H1 (cell line): ENCODE data around the gene PHRF1. TPM values are rescaled to one million over a fixed set of nuclear protein-coding genes. Genes with fewer than 3 reads are reported as not detected.

Experiments used
- BCL11A ChIP-seq, 2 experiments: IDR thresholded peaks; one replicate each; pipeline ENCODE4 v1.6.1; 2011; ENCODE audit warnings: low read depth in 2 of 2, low read length in 2 of 2, mild to moderate bottlenecking in 2 of 2
- CBX8 ChIP-seq: fragments of 300-800, 300-1000 bp; sonication (generic); IDR thresholded peaks from 2 replicates; pipeline ENCODE4 v1.7.1; 2016; ENCODE audit warnings: low read depth, low read length, borderline replicate concordance
- CHD1 ChIP-seq: IDR thresholded peaks from 2 replicates; pipeline ENCODE4 v1.6.1; 2012; ENCODE audit warnings: low read depth, low read length, improper control_type of control experiment
- CTBP2 ChIP-seq: IDR thresholded peaks from 2 replicates; pipeline ENCODE4 v1.7.0; 2011; ENCODE audit warnings: borderline replicate concordance, mild to moderate bottlenecking, moderate library complexity, mixed read lengths, low read length; ENCODE audit not compliant: insufficient read depth, insufficient read length
- EGR1 ChIP-seq: IDR thresholded peaks from 2 replicates; pipeline ENCODE4 v1.6.1; 2011; ENCODE audit warnings: low read depth, low read length, borderline replicate concordance
- GTF2F1 ChIP-seq: IDR thresholded peaks from 2 replicates; pipeline ENCODE4 v1.6.1; 2012; ENCODE audit warnings: low read depth, low read length, improper control_type of control experiment, borderline replicate concordance
- HDAC2 ChIP-seq, 2 experiments: fragments of 300-600 bp in 1 of 2; sonication (generic) in 1 of 2; IDR thresholded peaks; 2 replicates each; pipeline ENCODE4 v1.6.1; 2011 to 2012; ENCODE audit warnings: low read depth in 2 of 2, low read length in 2 of 2, mild to moderate bottlenecking in 2 of 2, moderate library complexity in 2 of 2, borderline replicate concordance in 1 of 2, inconsistent platforms in 1 of 2
- KDM4A ChIP-seq: IDR thresholded peaks from one replicate; pipeline ENCODE4 v1.7.1; 2012; ENCODE audit warnings: low read depth, mild to moderate bottlenecking, moderate library complexity, low read length, inconsistent platforms; ENCODE audit not compliant: severe bottlenecking
- NRF1 ChIP-seq: IDR thresholded peaks from 2 replicates; pipeline ENCODE4 v1.6.1; 2011; ENCODE audit warnings: mild to moderate bottlenecking, low read depth, low read length, improper control_type of control experiment
- POLR2A ChIP-seq, 2 experiments: IDR thresholded peaks; 1 replicate in 1 of 2; 2 replicates in 1 of 2; pipeline ENCODE4 v1.6.1; 2011; ENCODE audit warnings: low read depth in 2 of 2, low read length in 2 of 2, mild to moderate bottlenecking in 2 of 2; ENCODE audit errors: control extremely low read depth in 1 of 2
- POLR2AphosphoS5 ChIP-seq: IDR thresholded peaks from 2 replicates; pipeline ENCODE4 v1.6.1; 2011; ENCODE audit warnings: low read depth, low read length
- RFX5 ChIP-seq: IDR thresholded peaks from 2 replicates; pipeline ENCODE4 v1.6.1; 2011; ENCODE audit warnings: low read depth, low read length, improper control_type of control experiment, borderline replicate concordance
- RNF2 ChIP-seq: fragments of 200-900, 300-1000 bp; sonication (generic); IDR thresholded peaks from 2 replicates; pipeline ENCODE4 v1.7.1; 2016; ENCODE audit warnings: borderline replicate concordance, low read depth, mild to moderate bottlenecking, antibody characterized with exemption, low read length; ENCODE audit not compliant: poor library complexity, severe bottlenecking; ENCODE audit errors: missing control alignments
- SP2 ChIP-seq: IDR thresholded peaks from 2 replicates; pipeline ENCODE4 v1.6.1; 2012; ENCODE audit warnings: mild to moderate bottlenecking, low read length, inconsistent platforms
- SRF ChIP-seq: IDR thresholded peaks from 2 replicates; pipeline ENCODE4 v1.6.1; 2011; ENCODE audit warnings: mild to moderate bottlenecking, low read depth, low read length, moderate library complexity
- SUZ12 ChIP-seq: fragments of 200-600 bp; sonication (generic); IDR thresholded peaks from 2 replicates; pipeline ENCODE4 v1.6.1; 2012; ENCODE audit warnings: mild to moderate bottlenecking, inconsistent platforms, low read length, moderate library complexity, mixed read lengths
- TAF7 ChIP-seq: optimal IDR thresholded peaks from 2 replicates; pipeline ENCODE3; 2011; ENCODE audit warnings: low read depth, mild to moderate bottlenecking, inconsistent platforms, low read length, moderate library complexity, borderline replicate concordance
- TBP ChIP-seq: IDR thresholded peaks from 2 replicates; pipeline ENCODE4 v1.6.1; 2011; ENCODE audit warnings: low read depth, low read length, improper control_type of control experiment
- TCF12 ChIP-seq: IDR thresholded peaks from 2 replicates; pipeline ENCODE4 v1.6.1; 2011; ENCODE audit warnings: low read depth, mild to moderate bottlenecking, low read length
- ZNF274 ChIP-seq: IDR thresholded peaks from 2 replicates; pipeline ENCODE4 v1.7.0; 2012; ENCODE audit warnings: low read length, borderline replicate concordance; ENCODE audit errors: extremely low read depth
- polyA plus RNA-seq, 7 experiments: library from polyadenylated mRNA; depleted of rRNA in 3 of 7; stranded (reverse) in 5 of 7; unstranded in 2 of 7; fragments of >200 nt in 5 of 7; fragments of 200-250 nt in 2 of 7; gene quantifications; 1 replicate in 5 of 7; 2 replicates in 1 of 7; 4 replicates in 1 of 7; pipeline versions ENCODE4 v1.2.1 to v1.2.3, GENCODE V29; 2011 to 2013; ENCODE audit warnings: missing spikeins in 2 of 7, mixed read lengths in 2 of 7
- total RNA-seq: library from RNA; stranded (reverse); fragmentation: NEBNext Ultra II Directional; extraction: Animal tissue kit (Norgen Biotek cat#: 25700); gene quantifications from 2 replicates; pipeline ENCODE4 v1.2.1, GENCODE V29; 2021
- TF ChIP-seq, protein P1 (sequence below): IDR thresholded peaks from 2 replicates; pipeline ENCODE4 v1.6.1; 2011; ENCODE audit warnings: low read length, improper control_type of control experiment
- TF ChIP-seq, protein P2 (sequence below): IDR thresholded peaks from 2 replicates; pipeline ENCODE4 v1.6.1; 2012; ENCODE audit warnings: inconsistent platforms

PHRF1 gene
- total and polyA plus RNA-seq, 2 of the 8 experiments (the other 6 are each of a cell fraction or from before 2014, with no cell fraction given): 13.4 to 37.3 TPM

DNA sequence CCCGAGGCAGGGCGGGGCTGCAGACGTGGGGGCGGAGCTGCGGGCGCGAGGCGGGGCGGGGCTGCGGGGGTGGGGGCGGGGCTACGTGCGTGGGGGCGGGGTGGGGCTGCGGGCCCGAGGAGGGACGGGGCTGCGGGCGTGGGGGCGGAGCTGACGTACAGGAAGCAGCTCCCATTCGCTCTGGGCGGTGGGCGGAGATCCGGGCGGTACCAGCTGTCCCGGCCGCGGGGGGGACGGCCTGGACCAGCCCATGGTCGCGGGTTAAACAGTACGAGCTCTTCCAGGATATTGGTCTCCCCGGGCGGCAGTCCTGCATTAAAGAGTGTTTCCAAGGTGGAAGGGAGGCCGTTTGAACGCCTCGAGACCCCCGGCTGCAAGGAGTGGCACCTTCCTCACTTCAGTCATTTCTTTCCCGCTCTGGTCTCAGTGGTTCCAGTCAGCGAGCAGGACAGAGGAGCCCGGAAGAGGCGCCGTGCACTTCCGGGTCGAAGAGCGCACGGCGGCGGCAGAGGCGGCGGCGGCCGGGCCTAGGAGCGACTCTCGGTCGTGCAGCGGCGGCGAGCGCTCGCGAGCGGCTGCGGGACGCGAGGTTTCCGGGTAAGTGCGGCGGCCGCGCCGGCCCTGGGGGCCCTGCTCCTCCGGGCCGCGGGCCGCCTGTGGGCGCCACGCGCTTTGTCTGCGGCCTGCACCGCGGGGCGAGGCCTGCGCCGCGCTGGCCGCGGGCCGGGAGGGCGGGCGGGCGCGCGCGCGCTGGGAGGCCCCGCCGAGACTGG is at the start of gene PHRF1 (continued):
- TF ChIP-seq CTBP2: no peak
- TF ChIP-seq POLR2A (IDR thresholded peaks at IDR 0.05; ENCODE audit: control extremely low read depth in 1 of 2, low read depth in 2 of 2, low read length in 2 of 2): peak in 1 of 2 experiments; percentile 92; a peak in 2 of 3 replicates
- TF ChIP-seq, protein P1, sequence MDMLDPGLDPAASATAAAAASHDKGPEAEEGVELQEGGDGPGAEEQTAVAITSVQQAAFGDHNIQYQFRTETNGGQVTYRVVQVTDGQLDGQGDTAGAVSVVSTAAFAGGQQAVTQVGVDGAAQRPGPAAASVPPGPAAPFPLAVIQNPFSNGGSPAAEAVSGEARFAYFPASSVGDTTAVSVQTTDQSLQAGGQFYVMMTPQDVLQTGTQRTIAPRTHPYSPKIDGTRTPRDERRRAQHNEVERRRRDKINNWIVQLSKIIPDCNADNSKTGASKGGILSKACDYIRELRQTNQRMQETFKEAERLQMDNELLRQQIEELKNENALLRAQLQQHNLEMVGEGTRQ: no peak
- TF ChIP-seq SP2: no peak
- peak; percentile 98 for TF ChIP-seq CHD1
- peak; percentile 96 for TF ChIP-seq TBP
- no peak for TF ChIP-seq NRF1
- peak; percentile 90 for TF ChIP-seq POLR2AphosphoS5
- TF ChIP-seq GTF2F1: no peak
- peak; percentile 37 for TF ChIP-seq KDM4A
- TF ChIP-seq BCL11A (IDR thresholded peaks at IDR 0.05; ENCODE audit: low read depth in 2 of 2, low read length in 2 of 2): no peak
- TF ChIP-seq RNF2: no peak
- no peak for TF ChIP-seq TCF12
- no peak for TF ChIP-seq EGR1
- no peak for TF ChIP-seq SRF
- no peak for TF ChIP-seq CBX8
- no peak for TF ChIP-seq HDAC2 (IDR thresholded peaks at IDR 0.05; ENCODE audit: borderline replicate concordance in 1 of 2, low read depth in 2 of 2, low read length in 2 of 2)
- no peak for TF ChIP-seq RFX5
- no peak for TF ChIP-seq SUZ12
- TF ChIP-seq, protein P2, sequence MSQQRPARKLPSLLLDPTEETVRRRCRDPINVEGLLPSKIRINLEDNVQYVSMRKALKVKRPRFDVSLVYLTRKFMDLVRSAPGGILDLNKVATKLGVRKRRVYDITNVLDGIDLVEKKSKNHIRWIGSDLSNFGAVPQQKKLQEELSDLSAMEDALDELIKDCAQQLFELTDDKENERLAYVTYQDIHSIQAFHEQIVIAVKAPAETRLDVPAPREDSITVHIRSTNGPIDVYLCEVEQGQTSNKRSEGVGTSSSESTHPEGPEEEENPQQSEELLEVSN: peak; percentile 58
- no peak for TF ChIP-seq ZNF274
- peak; percentile 99 for TF ChIP-seq TAF7
